Cardiac fibroblast (primary cell): Measurements from ENCODE around the gene ULK4.

Experiments used
- DNase-seq, 2 donors: peaks; one replicate each; pipeline versions ENCODE4 v3.0.0 to v3.0.0-alpha.2; 2010; ENCODE audit warnings: low read depth in 2 of 2
- H3K4me3 ChIP-seq, 2 donors: replicated peaks in 1 of 2; 1 replicate in 1 of 2; 2 replicates in 1 of 2; pipeline ENCODE4 v1.5.1; 2011; ENCODE audit warnings: low read depth in 2 of 2, low read length in 2 of 2, mild to moderate bottlenecking in 2 of 2, moderate library complexity in 1 of 2
- CTCF ChIP-seq: IDR thresholded peaks from one replicate; pipeline ENCODE4 v1.5.1; 2011; ENCODE audit warnings: low read depth, mild to moderate bottlenecking, low read length, inconsistent platforms

The ULK4 gene

GRCh38 chr3:41975416-41976103 lies 13.7 kb upstream of the ULK4 start:
- peak; percentile 38 to 87 for DNase-seq
- no peak overlapping the region for H3K4me3 ChIP-seq
- no peak for TF ChIP-seq CTCF

GRCh38 chr3:41974223-41974622 lies 12.3 kb upstream of the ULK4 start:
- no peak overlapping the region for H3K4me3 ChIP-seq
- TF ChIP-seq CTCF = no peak
- peak in 1 of 2 donors; percentile 28 for DNase-seq

GRCh38 chr3:41972802-41973201 lies 10.9 kb upstream of the ULK4 start:
- TF ChIP-seq CTCF = no peak
- H3K4me3 ChIP-seq = no peak overlapping the region
- no peak for DNase-seq

GRCh38 chr3:41966206-41966605 lies 4.3 kb upstream of the ULK4 start:
- H3K4me3 ChIP-seq = no peak overlapping the region
- no peak for DNase-seq
- no peak for TF ChIP-seq CTCF

GRCh38 chr3:41963823-41964222 lies 1.9 kb upstream of the ULK4 start:
- DNase-seq = no peak
- no peak for TF ChIP-seq CTCF
- H3K4me3 ChIP-seq = no peak overlapping the region

GRCh38 chr3:41960826-41961750 lies 815 bp downstream of the ULK4 start:
- H3K4me3 ChIP-seq = peak overlapping the region; percentile 84 to 90
- TF ChIP-seq CTCF = no peak
- DNase-seq = peak; percentile 75
